ENCODE measurements around the gene MLLT6. TPM values are rescaled to one million over a fixed set of nuclear protein-coding genes. Genes with fewer than 3 reads are reported as not detected.

MLLT6 gene
- total RNA-seq, 1 experiment from 2014 or later: 35.5 TPM

- H3K36me3 ChIP-seq: no peaks in the 10 kb centered on the region
- H3K9me3 ChIP-seq (replicated peaks): no peaks in the 10 kb centered on the region
- DNase-seq: no peak
- no peak overlapping the region for H3K4me3 ChIP-seq
- H3K27ac ChIP-seq: no peak overlapping the region
- no peaks in the 10 kb centered on the region for H3K4me1 ChIP-seq
- H3K27me3 ChIP-seq: no peaks in the 10 kb centered on the region
Observed at GRCh38 chr17:38697061-38697820, 7.8 kb upstream of the MLLT6 start.

DNA sequence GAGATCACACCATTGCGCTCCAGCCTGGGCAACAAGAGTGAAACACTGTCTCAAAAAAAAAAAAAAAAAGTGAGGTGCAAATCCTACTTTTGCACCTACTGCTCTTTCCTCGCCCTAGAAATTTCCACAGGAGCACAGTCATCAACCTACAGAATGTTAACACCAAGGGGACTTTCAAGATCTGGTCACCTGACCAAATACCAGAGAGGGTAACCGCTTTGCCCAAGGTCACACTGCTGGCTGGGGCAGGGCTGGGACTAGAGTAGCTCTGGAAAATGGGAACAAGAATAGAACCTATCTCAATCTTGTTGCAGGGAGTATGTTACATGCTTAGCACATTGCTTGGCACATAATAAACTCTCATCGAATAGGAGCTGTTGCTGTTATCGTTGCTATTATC, 6.3 kb upstream of the MLLT6 start:
- no peak for DNase-seq
- no peaks in the 10 kb centered on the region; the same call in none of the 2 replicates for H3K4me1 ChIP-seq
- H3K27ac ChIP-seq: no peak overlapping the region
- no peaks in the 10 kb centered on the region for H3K9me3 ChIP-seq (replicated peaks)
- H3K4me3 ChIP-seq: no peak overlapping the region
- H3K36me3 ChIP-seq: no peaks in the 10 kb centered on the region
- H3K27me3 ChIP-seq: no peaks in the 10 kb centered on the region

DNA sequence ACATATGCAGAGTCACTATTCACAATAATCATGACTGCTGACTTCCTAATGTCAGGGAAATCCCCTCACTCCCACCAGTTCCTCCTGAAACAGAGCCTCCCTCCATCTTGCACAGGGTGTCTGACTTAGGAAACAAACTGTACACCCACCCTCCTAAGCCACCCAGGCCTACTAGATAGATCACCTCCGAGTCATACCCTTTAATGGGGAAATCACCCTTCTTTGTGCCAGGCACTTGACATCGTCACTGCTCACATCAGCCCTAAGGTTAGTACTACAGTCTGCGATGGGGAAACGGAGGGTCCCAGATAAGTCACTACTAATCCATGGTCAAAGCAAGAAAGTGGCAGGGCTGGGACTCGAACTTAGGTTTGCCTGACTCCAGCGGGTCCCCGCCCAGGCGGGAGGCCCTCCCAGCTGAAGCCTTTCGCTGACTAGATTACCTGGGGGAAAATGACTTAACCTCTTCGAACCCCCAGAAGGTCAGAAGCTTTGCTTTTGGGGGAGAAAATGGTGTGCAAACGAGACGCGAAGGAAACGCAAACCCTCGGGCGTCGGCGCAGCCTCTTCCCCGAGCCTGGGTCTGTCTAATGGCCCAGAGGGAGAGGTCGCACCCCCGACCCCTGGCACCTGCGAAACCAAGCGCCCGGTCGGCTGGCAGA, 3.4 kb upstream of the MLLT6 start:
- Histone ChIP-seq H3K27me3 (no peaks in the 10 kb centered on the region), H3K9me3 (replicated peaks) (no peaks in the 10 kb centered on the region), H3K36me3 (no peaks in the 10 kb centered on the region), H3K4me3 (peak overlapping the region; percentile 82), H3K4me1 (peaks cover 3% of the 10 kb centered on the region), H3K27ac (no peak overlapping the region)
- peak; percentile 33 to 49 for DNase-seq

GRCh38 chr17:38702166-38702915, 2.7 kb upstream of the MLLT6 start:
- Histone ChIP-seq H3K27ac (peak overlapping the region; percentile 37), H3K4me3 (peak overlapping the region; percentile 82), H3K27me3 (no peaks in the 10 kb centered on the region), H3K9me3 (replicated peaks) (no peaks in the 10 kb centered on the region), H3K4me1 (peaks cover 3% of the 10 kb centered on the region), H3K36me3 (no peaks in the 10 kb centered on the region)
- peak; percentile 82 to 85 for DNase-seq

- DNase-seq: no peak
- Histone ChIP-seq H3K4me3 (peak overlapping the region; percentile 82), H3K9me3 (replicated peaks) (no peaks in the 10 kb centered on the region), H3K27me3 (no peaks in the 10 kb centered on the region), H3K4me1 (peaks cover 3% of the 10 kb centered on the region), H3K27ac (peak overlapping the region; percentile 37; the same call in 1 of the 2 replicates), H3K36me3 (no peaks in the 10 kb centered on the region)
Observed at GRCh38 chr17:38702916-38703741, 1.9 kb upstream of the MLLT6 start.

GRCh38 chr17:38703742-38704605, 1.1 kb upstream of the MLLT6 start:
- H3K27ac ChIP-seq: peak overlapping the region; percentile 68
- peaks cover 3% of the 10 kb centered on the region for H3K4me1 ChIP-seq
- DNase-seq: peak; percentile 89 to 91
- peak overlapping the region; percentile 82 for H3K4me3 ChIP-seq
- no peaks in the 10 kb centered on the region for H3K27me3 ChIP-seq
- no peaks in the 10 kb centered on the region for H3K9me3 ChIP-seq (replicated peaks)
- no peaks in the 10 kb centered on the region for H3K36me3 ChIP-seq

DNA sequence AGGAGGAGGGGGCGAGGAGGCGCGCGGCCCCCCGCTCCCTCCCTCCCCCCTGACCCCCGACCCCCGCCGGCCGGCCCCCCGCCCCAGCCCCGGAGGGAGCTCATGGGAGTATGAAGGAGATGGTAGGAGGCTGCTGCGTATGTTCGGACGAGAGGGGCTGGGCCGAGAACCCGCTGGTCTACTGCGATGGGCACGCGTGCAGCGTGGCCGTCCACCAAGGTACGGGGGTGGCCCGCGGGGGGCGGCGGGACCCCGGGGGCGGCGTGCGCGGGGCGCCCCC, 390 bp downstream of the MLLT6 start:
- Histone ChIP-seq H3K4me3 (peak overlapping the region; percentile 82), H3K4me1 (peaks cover 18% of the 10 kb centered on the region)
- DNase-seq: peak in 1 of 2 experiments; percentile 25

DNA sequence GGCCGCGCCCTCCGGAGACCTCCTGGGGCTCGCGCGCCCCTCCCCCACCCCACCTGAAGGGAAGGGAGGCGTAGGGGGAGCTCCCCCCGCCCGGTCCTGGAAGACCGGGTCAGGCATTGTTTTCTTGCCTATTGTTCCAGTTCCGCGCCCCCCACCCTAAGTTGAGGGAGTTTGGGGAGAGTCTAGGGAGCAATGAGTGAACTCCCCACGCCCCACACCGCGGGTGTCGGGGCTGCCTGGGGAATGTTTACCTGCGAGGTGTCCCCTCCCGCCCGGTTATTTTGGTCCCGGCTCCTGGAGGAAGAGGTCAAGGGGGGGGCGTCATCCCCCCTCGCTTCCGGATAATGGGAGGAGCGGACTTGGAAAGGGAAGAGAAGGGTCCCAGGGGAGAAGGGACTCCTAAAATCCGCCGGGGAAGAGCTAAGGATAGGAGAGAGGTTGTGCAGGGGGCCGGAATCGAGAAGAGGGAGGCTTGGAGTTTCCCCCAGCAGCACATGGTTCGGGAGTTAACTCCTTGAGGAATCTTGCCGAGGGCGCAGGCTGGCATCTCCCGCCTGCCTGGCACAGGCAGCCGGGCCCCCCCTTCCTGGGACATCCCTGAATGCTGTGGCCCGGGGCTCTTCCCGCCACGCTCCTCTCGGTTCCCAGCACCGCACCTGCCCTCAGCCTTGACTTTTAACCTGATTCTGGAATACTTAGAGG, 881 bp downstream of the MLLT6 start:
- Histone ChIP-seq H3K27me3 (no peaks in the 10 kb centered on the region), H3K4me3 (peak overlapping the region; percentile 82), H3K27ac (no peak overlapping the region), H3K36me3 (no peaks in the 10 kb centered on the region), H3K4me1 (peaks cover 23% of the 10 kb centered on the region), H3K9me3 (replicated peaks) (no peaks in the 10 kb centered on the region)
- DNase-seq: peak; percentile 66 to 75

More for the DNA sequence above, 390 bp downstream of the MLLT6 start:
- Histone ChIP-seq H3K27ac (no peak overlapping the region), H3K9me3 (replicated peaks) (no peaks in the 10 kb centered on the region), H3K36me3 (no peaks in the 10 kb centered on the region), H3K27me3 (no peaks in the 10 kb centered on the region)

DNA sequence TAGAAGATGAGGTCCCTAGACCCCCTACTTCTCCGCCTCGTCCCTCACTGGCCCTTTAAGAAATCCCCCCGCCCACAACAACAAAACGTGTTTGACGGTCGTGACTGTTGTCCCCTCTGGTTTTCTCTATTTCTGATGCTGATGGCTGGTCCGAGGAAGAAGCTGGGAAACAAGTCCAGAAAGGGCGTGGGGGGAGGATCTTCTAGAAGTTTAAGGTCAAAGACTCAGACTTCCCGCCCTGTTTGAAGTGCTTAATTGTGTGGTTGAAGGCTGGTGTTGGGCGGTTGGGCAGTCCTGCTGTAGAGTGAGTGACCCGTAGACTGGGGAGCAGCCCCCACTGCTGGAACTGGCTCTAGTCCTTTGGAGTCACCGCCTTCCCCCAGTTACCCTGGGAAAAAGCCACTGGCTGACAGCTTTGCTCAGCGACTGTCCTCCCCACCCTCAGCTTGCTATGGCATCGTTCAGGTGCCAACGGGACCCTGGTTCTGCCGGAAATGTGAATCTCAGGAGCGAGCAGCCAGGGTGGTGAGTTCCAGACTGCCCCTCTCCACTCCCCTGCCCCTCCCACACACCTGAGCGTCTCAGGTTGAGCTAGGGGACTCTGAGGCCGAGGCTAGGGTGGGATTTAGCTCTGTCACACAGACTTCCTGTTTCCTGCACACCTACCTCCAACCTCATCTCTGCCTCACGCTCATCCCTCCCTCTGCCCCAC, 1.6 kb downstream of the MLLT6 start:
- no peaks in the 10 kb centered on the region for H3K9me3 ChIP-seq (replicated peaks)
- H3K4me3 ChIP-seq: peak overlapping the region; percentile 82
- no peak overlapping the region for H3K27ac ChIP-seq
- H3K27me3 ChIP-seq: no peaks in the 10 kb centered on the region
- DNase-seq: no peak
- H3K36me3 ChIP-seq: no peaks in the 10 kb centered on the region
- H3K4me1 ChIP-seq: peaks cover 25% of the 10 kb centered on the region

DNA sequence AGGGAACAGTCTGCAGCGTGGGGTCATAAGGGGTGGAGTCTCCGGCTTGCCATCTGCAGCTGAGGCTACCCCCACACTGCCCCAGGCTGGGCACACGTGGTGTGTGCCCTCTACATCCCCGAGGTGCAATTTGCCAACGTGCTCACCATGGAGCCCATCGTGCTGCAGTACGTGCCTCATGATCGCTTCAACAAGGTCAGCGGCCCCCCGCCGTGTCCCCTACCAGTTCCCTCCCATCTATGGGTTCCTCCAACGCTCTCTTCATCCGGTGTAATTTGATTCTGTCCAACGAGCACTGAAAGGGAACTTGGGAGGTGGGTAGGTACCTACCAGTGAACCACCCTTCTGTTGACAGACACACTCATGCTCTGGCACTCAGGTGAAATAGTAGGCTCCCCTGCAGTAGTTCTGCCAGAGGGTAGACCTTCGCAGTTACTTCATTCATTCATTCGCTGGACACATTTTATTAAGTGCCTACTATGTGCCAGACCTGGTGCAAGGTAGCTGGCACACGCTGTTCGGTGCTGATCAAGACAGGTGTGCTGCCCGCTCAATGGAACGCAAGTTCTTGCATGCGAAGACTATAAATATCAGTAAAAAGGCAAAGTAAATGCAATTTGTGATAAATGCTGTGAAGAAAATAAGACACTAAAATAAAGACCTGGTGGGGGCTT, 2.7 kb downstream of the MLLT6 start:
- Histone ChIP-seq H3K27me3 (no peaks in the 10 kb centered on the region), H3K27ac (no peak overlapping the region), H3K9me3 (replicated peaks) (no peaks in the 10 kb centered on the region), H3K4me1 (peaks cover 25% of the 10 kb centered on the region), H3K4me3 (no peak overlapping the region), H3K36me3 (no peaks in the 10 kb centered on the region)
- no peak for DNase-seq

- peaks cover 22% of the 10 kb centered on the region for H3K4me1 ChIP-seq
- no peaks in the 10 kb centered on the region for H3K27me3 ChIP-seq
- H3K36me3 ChIP-seq: peaks cover 9% of the 10 kb centered on the region; the same call in 1 of the 2 replicates
- H3K4me3 ChIP-seq: no peak overlapping the region
- DNase-seq: no peak
- no peaks in the 10 kb centered on the region for H3K9me3 ChIP-seq (replicated peaks)
- H3K27ac ChIP-seq: no peak overlapping the region
Observed at GRCh38 chr17:38709104-38709820, 4.2 kb downstream of the MLLT6 start.

All from SJCRH30 (cell line).